Right lung (tissue), 5 donors: ENCODE data around the gene CADM2. TPM values are rescaled to one million over a fixed set of nuclear protein-coding genes. Genes with fewer than 3 reads are reported as not detected.

Source experiments
- DNase-seq, 2 donors: peaks; one replicate each; pipeline ENCODE4 v3.0.0-alpha.2; 2013
- polyA plus RNA-seq, 5 donors: library from polyadenylated mRNA; unstranded; fragments of 120-200 nt; gene quantifications; one replicate each; pipeline versions ENCODE4 v1.2.1 to v1.2.3, GENCODE V29; 2013; ENCODE audit warnings: inconsistent platforms in 1 of 5, low replicate concordance in 1 of 5; ENCODE audit not compliant: insufficient read length in 5 of 5, insufficient read depth in 1 of 5

Gene CADM2
- polyA plus RNA-seq, 5 donors, result 0.41 to 1.8 (median 1.7) TPM

DNA sequence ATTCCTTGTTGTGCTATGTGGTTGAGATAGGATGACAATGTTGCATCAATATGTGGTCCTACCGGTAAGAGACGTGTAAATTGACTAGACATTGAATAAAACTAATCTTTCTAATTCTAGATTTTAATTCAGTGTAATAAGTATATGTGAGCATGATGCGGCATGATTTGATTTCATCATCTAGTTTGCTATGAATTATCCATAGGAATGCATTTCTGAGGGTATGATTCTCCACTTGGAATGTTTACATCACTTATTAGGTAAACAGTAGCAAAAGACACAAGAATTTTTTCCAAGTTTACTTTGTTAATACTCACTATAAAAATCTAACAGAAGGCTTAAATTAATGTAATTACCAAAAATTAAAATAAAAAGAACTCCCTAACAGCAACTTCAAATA is 353.5 kb downstream of the CADM2 start:
- no peak for DNase-seq

DNA sequence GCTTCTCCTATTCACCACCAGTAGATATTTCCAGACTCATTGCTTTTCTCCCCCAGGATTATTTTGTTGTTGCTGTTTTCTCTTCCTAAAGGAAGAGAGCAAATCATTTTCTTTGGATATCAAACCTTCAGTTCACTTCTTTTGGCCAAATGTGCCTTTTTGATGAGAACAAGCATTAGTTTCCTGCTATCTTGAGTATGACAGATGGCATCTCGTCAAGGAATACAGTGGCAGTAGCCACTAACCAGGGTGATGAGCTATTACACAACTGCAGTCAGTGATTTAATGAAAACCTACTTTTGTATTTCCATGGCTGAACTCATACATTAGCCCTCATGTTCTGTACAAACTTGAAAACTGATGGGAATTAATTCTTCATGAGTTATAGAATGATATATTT is 354.6 kb downstream of the CADM2 start:
- no peak for DNase-seq

DNA sequence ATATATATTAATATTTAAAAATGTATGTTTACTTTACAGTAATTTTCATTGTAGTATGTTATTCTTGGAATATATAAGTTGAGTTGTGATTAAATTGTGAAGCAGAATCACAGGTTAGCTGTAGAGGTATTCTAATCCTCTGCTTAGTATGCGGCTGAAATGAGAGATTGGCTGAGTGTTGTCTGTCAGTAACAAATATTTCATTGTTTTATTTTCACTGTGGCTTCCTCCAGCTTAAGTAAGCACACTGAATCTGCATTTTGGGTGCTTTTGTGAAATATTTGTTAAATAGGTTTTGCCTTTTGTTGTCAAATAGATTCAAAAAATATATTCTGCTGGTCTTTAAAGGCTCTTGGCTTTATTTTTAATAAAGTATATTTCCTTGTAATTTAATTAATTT is 357.5 kb downstream of the CADM2 start:
- DNase-seq, result no peak

DNA sequence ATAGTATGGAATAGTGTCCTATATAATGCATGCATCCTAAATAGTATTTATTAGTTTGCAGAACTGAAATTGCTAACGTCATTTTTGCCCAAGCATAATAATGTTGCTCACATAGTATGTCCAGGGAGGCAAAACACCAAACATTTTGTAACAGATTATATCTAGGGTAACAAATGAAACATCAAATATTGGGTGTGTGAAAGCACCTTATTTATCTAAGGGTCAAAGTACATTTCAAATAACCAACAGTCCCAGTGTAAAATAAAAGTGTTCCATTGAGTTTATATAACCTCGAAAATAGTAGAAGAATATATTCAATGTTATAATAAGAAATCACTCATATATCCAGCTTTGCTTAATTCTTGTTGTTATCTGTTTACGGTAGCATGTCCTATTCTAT is 363.1 kb downstream of the CADM2 start:
- no peak for DNase-seq

DNA sequence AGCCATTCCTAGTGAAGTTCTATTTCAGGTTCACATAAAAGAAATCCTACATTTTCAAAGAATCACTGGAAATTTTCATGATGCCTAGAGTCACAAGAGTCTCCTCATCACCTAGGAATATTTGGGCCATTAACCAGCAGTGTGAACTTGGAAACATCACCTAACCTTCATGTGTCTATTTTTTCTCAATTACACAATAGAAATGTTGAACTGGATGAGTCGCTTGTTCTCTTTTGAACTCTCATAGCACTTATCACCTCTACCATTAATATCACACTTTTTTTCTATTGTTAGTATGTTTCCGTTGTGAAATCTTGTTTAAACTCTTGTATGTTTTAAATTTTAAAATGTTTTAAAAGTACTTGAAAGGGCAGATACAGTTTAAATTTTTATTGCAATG is 371.3 kb downstream of the CADM2 start:
- no peak for DNase-seq

DNA sequence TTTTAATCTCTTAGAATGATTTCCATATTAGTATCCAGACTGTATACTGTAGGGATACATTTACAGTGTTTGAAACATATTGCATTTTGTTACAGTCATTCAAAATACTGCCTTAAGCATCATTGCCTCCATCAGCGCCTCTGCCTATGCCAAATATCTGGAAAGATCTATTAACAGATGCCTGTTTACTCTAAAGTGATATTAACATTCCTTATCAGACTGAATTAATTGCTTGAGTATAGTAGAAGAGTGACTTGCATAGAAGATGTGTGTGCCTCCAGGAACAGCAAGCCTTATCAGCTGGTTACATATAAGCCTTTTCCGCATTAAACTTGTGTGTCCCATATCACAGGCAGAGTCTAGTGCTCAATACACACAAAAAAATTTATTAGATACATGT is 379.1 kb downstream of the CADM2 start:
- DNase-seq, result no peak

DNA sequence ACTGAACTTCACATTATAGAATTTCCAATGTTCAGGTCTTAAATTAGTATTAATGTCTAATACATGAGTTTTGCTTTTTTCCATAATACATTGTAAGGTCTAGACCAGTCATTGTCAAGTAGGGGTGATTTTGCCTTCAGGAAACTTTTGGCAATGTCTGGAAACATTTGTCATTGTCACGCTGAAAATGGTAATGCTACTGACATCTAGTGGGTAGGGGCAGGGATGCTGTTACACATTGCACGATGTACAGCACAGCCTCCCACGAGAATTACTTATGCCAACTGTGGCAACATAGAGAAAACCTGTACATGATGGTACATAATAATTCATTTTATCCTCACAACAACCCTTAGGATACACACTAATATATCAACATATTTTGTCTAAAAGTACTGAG is 384.1 kb downstream of the CADM2 start:
- no peak for DNase-seq

DNA sequence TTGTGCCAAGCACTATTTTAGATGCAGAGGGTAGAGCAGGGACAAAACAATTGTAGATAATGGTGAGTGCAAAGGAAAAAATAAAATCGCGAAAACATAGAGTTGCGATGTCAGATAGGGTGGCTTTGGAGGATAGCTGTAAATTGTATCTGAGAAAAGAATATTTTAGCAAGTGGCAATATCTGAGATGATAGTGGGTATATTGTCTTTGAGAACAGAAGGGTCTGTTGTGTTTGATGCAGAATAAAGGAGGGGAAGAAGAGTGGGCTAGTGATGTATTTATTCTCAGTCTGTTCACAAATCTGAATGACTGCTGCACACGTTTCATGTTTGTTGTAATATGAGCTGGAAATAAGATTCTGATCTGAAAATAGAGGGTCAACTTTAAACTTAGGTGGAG is 396.8 kb downstream of the CADM2 start:
- no peak for DNase-seq

DNA sequence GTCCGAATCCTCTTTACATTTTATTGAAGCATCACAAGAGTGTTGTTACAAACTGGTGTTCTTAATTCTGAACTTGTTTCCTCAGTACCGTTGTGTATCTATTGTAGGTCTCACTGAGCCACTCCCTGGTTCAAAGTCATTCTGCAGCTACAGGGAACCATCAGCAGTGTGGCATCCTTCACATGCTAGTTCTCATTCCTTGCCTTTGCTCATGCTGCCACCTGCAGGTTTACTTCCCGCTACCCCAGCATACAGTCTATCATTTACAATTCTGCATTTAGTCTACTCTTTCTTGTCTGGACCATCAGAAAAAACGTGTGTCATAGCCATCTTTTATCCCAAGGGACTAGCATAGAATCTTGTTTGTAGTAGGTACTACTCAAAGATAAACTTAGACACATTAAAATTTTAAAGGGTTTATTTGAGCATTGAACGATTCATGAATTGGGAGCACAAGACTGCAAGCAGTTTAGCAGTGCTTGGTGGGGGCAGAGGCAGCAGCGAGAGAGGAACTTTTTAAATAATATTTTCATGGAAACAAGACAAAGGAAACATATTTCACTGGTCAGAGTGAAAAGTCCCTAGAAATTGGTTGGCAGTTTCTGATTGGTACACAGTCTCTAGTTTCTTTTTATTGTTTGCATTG is 402.1 kb downstream of the CADM2 start:
- DNase-seq, result peak; percentile 15 to 37

DNA sequence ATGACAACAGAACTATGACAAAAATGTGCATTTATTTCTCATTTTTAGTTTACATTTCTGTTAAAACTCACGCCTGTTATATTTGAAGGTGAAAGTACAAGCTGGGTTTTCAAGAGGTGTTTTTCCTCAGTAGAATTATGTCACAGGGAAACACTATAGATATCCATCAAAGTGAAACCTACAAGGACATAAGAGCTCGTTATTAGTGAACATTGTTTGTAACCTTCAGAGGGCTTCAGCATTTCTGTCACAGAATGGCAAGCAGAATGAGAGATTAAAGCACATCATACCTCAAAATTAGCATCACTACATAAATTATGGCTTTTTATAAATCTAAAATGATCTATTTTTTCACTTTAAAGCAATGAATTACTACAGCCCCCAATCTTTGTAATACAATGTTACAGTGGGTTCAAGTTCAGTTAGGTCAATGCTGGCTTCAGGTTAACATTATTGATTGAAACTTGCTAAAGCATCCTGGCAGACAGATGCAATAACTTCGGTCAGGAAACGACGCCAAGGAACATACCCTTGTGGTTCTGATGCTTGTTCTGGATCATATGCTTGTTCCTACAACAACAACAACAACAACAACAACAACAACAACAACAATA is 405.6 kb downstream of the CADM2 start:
- no peak for DNase-seq

DNA sequence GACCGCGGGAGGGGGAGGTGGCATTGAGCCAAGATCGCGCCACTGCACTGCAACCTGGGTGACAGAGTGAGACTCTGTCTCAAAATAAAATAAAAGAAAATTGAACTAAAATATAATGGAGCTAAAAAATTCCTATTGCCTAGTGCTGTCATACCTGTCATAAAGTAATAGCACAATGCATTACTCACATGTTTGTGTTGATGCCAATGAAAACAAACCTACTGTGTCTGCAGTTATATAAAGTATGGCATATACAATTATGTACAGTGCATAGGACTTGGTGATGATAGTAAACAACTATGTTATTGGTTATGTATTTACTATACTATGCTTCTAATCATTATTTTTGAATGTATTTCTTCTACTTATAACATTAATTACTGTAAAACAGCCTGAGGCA is 411.6 kb downstream of the CADM2 start:
- no peak for DNase-seq

DNA sequence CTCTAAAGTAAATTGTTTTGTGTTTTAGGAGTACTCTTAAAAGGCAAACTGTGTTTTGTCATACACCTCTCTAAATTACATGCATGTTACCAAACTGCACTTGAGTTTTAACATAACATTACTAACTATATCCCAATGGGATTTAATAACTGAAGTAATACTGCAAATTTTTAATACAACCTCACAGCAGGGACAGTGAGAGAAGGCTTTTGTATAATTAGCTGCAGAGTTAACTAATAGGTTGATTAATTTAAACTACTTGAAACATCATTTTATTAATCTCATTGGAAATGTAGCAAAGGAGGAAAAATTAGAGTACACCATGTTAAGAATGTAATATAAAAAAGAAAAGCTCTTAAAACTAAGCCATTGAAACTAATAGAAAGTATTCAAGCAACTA is 417.3 kb downstream of the CADM2 start:
- DNase-seq, result no peak

DNA sequence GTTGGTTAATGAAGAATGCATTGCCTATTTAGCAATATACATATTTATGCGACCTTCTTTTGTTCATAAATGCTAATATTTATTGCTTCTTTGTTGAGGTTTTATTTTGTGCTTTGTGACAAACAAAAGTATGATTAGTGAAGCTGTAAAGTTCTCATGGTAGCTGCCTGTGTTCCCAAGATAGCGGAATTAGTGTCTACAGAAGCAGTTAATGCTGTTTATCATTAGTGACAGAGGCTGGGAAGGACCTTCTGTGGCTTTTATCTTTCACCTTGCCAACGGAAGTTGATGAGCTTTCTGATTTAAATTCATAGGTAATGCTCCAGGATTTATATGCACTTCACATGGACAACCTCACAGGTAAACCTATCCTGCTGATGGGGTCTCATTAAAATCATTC is 418.3 kb downstream of the CADM2 start:
- DNase-seq, result no peak

DNA sequence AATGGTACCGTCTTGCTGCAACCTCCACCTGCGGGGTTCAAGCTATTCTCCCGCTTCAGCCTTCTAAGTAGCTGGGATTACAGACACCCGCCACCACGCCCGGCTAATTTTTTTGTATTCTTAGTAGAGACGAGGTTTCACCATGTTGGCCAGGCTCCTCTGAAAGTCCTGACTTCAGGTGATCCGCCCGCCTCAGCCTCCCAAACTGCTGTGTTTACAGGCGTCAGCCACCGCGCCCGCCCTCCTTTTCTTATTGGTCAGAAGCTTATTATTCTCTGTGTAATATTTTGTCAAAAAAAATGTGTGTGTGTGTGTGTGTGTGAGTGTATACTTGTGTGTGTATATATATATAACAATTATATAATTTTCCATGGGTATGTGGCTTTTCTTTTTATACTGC is 425.6 kb downstream of the CADM2 start:
- no peak for DNase-seq

DNA sequence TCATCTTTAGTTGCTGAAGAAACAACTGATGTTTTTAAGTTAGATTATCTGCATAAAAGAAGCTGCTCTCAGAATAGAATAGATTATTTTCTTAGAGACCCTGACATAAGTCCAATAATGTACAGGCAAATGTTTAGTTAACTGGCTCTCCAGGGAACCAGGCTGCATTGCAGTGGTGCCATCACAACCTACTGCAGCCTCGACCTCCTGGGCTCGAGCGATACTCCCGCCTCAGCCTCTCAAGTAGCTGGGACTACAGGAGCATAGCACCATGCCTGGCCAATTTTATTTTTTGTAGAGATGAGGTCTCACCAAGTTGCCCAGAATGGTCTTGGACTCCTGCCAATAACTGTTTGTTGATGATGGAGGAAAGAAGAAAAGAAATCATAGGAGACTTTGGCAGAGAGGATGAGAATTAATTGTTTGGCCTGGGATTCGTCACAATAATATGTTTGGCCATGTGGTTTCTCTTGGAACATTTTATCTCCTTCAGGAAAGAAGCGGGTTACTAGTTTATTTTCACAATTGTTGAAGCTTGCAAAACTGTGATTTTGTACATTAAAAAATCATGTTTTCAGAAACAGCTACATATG is 429.2 kb downstream of the CADM2 start:
- no peak for DNase-seq

DNA sequence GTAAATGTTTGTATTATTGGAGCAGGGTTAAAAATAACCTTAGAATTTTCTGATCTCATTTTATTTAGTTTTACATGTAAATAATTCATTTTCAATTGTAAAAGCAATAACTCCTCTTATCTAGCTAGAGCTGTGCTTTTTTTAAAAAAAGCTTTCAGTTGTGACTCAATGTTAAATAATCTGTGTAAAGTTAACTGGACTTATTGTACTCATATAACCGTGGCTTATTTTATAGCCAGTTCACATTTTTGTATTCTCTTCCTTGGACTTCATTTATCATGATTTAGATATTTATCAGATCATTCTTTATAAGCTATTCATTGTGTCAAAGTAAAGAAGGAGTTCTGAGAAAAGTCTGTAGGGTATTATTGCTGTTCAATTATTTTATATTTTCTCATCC is 435.6 kb downstream of the CADM2 start:
- no peak for DNase-seq

DNA sequence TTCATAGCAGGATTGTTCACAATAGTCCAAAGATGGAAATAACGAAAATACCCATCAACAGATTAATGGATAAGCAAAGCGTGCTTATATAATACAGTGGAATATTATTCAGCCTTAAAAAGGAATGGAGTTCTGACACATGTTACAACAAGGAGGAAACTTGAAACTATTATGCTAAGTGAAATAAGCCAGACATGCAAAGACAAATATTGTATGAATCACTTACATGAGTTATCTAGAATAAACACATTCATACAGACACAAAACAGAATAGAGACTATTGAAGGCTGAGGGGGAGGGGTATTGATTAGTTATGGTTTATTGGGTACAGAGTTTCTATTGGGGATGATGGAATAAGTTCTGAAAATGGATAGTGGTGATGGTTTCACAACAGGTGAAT is 438.6 kb downstream of the CADM2 start:
- DNase-seq, result no peak

DNA sequence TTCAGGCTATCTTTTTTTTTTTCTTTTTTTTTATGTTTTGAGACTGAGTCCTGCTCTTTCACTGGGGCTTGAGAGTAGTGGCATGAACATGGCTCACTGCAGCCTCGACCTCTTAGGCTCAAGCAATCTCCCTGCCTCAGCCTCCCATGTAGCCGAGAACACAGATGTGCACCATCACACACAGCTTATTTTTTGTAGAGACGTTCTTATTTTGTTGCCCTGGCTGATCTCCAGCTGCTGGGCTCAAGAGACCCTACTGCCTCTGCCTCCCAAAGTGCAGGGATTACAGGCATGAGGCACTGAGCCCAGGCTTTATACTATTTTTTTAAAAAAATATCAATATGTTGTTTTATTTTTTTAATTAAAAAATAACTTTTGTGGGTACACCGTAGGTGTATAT is 467.3 kb downstream of the CADM2 start:
- DNase-seq, result peak; percentile 16 to 19

DNA sequence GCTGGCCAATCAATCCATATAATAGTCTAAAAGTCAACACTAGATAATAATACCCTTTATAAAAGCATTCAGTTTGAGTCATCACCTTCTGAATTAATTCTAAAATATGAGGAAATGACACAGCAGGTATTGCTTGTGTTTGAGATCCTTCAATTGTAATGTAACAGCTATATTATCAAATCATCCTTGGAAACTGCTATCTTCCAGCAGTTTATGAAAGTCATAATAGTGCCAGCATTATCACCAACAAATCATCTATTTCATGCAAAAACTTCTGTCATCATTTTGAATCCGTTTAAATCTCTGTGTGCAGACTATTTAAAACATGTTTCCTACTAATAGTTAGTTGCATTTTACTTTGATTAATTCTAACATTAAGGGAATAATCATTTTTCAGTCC is 468.7 kb downstream of the CADM2 start:
- DNase-seq, result no peak

DNA sequence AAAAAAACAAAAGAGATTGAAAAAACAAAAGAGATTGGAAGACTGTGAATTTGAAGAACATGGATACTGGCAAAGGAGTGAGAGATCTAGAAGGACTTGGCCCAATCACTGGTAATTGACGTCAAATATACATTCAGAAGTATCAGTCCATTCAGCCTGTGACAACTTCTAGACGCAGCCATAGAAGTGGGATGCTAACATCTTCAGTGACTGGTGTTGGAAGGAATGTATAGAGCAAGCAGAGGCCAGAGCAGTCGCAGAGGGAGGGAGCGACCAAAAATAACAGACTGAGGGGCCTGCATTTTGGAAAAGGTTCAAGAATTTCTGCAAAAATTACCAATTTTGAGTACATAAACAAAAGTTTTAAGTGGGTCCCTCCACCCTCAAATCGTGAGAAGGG is 473.3 kb downstream of the CADM2 start:
- DNase-seq, result no peak

DNA sequence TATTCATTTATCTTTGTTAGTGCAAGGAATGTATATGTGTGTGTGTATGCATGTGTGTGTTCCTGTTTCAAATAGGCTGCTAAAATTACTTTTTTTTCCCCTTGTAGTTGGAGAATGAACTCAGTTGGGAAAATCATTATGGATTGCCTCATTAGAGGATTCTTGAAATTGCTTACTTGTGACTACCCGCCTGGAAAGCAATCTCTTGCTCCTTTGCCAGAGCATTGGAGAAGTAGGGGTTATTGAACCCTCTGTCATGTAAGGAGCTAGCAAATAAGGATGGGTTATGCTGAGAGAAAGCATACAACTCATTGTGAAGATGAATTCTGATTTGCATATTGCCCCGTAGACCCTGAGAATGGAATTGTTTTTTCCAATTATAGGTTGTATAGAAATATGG is 474.5 kb downstream of the CADM2 start:
- DNase-seq, result no peak

DNA sequence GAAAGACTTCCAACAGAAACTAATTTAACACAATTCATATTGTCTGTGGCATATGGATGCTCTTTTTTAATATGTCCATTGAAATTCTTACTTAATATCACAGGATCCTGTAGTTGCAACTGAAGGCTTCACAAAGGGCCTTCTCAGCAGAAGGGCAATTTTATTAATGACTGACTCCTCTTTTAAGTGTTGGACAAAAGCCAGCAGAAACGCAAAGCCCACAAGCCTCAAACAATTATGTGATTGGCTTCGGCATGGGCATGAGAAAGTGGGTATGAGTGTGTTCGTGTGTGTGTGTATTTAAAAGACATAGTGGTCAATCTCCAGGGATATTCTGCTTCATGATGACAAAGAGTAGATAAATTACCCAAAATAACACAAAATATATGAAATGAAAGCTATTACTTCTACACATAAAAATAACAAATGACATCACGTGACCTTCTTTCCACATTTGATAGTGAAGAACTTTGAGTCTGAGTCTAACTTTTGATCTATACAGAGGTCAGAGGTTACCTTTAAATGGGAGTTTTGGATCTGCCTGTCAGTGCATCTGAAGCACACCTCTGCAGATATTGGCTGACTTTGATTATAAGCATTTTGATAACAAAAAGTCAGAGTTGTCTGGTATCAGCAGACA is 496.9 kb downstream of the CADM2 start:
- DNase-seq, result no peak

DNA sequence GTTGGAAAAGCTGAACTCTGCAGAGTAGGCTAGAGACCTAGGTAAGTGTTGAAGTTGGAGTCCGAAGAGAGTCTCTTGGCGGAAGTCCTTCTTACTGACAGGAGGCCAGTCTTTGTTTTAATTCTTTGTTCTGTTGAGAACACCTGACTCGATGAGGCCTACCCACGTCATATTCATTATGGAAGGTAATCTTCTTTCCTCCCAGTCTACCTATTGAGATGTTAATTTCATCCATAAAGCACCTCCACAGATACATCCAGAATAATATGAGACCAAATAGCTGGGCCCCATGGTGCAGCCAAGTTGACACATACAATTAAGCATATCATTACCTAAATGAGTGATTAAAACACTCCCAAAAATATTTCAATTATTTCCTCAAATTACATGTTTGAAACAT is 515.5 kb downstream of the CADM2 start:
- no peak for DNase-seq
